GM18951 (cell line): ENCODE results near the gene USP10.

Source experiments
- POLR2A ChIP-seq: IDR thresholded peaks from 4 replicates; pipeline ENCODE4 v1.6.1; 2011; ENCODE audit warnings: mild to moderate bottlenecking; ENCODE audit not compliant: insufficient read length, insufficient read depth; ENCODE audit errors: extremely low read depth
- in situ Hi-C: fragments of 300-500 bp; cut with MboI; formaldehyde crosslinking; loops from one replicate; pipeline ENCODE4 v1.12.0; 2022; ENCODE audit warnings: low sequenced_read_pairs, mixed read lengths, inconsistent platforms; ENCODE audit not compliant: unreplicated experiment

Gene USP10

DNA sequence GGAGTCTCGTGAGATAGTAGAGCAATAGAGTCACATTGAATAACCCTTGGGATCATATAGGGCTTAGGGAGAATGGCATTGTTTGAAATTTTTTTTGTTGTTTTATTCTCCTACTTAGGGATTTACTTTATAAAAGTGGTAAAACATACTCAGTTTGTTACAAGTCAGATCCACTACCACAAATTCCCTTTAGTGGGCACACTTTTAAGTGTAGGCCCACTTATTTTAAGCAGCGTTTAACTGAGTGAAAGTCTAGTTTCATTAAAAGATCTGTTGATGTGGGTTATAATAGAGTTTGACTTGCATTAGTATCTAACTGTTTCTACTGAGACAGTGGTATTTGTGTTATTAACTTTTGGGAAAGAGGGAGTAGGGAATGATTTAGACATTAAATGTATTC lies 49.3 kb downstream of the USP10 start:
- in situ Hi-C loops: no loop called here
- no peak for TF ChIP-seq POLR2A

DNA sequence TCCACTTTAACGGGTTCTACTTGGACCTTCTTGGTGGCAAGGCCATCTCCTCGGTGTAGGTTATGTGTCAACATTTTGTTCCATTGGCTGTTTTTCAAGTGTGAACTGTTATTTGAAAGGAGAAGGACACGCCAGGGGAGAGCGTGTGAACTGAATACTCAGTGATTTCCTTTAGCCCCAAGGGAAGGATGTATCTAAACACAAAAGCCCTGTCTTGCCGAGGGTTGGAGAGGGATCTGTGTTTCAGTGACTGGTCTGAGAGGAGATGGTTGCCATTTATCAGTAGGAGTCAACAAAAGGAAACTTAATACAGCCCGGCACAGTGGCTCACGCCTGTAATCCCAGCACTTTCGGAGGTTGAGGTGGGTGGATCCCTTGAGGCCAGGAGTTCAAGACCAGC lies 50.0 kb downstream of the USP10 start:
- no peak for TF ChIP-seq POLR2A
- in situ Hi-C loops: loop anchor here (10.0 kb wide), 1 partner anchor 215 kb away; no protein-coding TSS in a partner anchor

DNA sequence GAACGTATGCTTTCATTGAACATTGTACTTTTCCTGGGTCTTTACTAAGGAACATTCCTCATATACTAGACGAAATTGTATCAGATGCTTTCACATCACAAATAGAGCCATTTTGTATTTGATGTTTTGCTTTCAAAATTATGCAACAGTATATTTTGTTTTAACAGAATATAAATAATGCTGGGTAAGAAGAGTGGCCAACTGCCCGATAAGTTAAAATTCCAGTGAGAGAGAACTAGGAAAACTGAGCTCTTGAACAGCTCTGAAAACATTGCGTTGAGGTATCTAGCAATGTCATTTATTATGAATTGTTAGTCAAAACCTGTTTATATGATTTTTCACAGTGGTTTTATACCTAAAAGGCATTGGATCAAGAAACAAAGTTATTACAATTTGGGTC lies 50.8 kb downstream of the USP10 start:
- no peak for TF ChIP-seq POLR2A
- in situ Hi-C loops: loop anchor here (10.0 kb wide), 1 partner anchor 214 kb away; no protein-coding TSS in a partner anchor

DNA sequence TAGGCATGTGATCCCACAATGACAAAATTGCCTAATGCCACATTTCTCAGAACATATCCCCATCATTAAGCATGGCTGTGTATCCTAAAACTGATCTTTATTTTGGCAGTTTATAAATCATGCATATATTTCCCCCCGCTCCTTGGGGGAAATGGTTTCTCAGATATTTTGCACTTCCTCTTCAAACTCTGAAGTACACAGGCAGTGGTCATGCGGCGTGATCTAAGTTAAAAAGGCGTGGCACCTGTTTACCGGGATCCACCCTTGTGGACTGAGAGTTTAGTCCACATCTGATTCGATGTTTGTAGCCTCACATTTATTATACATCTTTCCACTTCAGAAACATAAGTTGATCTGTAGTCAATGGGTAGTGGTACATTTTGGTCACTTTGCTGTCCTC lies 51.4 kb downstream of the USP10 start:
- TF ChIP-seq POLR2A: no peak
- in situ Hi-C loops: loop anchor here (10.0 kb wide), 1 partner anchor 214 kb away; no protein-coding TSS in a partner anchor

DNA sequence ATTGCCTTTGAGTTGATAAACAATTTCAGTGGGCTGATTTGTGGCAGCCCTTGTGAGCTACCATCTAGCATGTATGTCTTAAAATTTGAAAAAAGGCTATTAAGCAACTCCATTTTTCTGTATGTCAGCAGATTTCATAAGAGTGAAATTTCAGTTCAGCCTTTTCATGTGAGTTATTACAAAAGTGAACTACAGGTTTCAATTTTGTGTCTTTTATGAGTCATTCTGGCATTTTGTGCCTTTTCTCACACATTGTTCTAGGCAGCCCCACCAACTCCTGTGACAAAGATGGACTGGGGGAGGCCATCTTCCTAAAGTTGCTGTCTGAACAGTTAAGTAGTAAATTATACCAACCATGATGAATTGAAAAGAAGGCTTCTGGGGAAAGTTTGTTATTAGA lies 52.1 kb downstream of the USP10 start:
- TF ChIP-seq POLR2A: no peak
- in situ Hi-C loops: loop anchor here (10.0 kb wide), 1 partner anchor 213 kb away; no protein-coding TSS in a partner anchor

DNA sequence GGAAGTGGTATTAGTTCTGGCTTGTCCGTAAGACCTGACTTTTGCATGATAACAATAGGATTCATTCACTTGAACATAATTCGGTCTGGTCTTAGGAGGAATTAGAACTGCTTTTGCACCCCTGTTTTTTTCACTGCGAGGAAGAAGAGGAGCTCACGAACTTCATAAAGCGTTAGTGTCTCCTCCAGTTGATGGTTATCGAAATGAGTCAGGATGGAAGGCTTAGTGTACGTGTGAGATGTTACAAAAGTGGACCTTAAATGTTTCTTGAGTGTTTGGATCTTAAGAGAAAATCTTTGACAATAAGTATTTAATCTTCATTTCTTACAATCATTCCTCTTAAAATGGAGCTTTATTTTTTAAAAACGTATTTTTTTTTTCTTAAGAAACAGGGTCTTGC lies 52.8 kb downstream of the USP10 start:
- TF ChIP-seq POLR2A: no peak
- in situ Hi-C loops: loop anchor here (10.0 kb wide), 1 partner anchor 212 kb away; no protein-coding TSS in a partner anchor

DNA sequence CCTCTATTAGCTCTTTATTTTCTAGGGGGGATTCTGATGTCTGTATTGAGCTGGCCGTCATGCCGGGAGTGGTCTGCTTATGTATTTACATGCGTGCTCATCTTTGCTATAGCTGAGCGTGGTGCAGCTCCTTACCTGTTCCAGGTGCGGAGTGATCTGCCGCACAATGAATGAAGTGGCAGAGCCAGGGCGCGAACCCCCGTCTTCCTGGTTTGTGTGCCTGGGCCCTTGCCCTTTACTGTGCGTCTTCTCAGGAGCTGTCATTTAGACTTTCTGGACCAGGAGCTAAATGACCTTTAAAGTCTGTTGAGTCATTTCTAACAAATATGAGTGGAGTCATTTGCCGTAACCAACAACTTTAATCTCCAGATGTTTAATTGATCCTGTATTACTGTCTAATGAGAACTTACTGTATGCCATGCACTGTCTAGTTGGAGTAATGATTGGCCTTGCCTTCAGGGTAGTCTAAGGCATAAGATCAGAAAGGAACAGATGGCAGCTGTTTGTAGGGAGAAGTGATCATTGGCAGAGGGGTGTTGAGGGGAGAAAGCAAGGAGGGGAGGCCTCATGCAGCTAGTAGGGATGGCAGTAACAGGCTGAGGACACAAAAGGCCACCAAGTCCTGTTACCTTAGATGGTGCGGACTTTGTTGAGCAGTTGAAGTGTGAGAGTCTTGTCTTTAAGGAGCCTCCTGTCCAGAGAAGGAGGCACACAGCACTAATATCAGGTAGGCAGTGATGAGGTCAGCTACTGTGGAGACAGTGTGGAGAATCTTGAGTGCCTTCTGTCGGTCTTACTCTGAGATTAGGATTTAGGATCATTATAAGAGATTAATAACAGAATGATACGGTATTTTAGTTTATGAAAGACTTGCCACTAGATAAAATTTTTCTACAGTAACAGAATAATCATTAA lies 53.9 kb downstream of the USP10 start:
- in situ Hi-C loops: loop anchor here (10.0 kb wide), 1 partner anchor 211 kb away; no protein-coding TSS in a partner anchor
- TF ChIP-seq POLR2A: no peak

DNA sequence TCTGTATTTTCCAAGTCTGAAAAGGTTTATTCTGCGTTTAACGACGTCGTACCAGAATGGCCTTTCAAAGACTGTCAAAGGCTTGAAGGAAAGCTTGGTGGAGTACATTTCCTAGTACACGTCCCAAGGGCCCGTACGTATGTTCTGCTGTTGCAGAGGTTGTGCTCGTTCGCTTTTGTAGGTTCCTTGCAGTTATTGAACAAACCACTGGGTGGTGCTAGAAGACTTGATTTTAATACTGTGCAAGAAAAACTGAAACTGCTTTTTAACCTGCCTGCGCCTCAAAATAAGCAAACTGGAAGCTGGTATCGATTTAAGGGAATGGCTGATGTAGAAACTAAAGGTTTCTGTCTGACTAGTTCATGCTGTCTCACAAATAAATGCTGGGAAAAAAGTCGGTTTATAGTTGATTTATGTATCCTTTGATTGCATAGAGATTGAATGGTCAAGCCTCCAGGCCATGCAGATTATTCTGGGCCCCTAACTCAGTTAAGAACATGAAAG lies 54.6 kb downstream of the USP10 start:
- in situ Hi-C loops: loop anchor here (10.0 kb wide), 1 partner anchor 210 kb away; no protein-coding TSS in a partner anchor
- no peak for TF ChIP-seq POLR2A

DNA sequence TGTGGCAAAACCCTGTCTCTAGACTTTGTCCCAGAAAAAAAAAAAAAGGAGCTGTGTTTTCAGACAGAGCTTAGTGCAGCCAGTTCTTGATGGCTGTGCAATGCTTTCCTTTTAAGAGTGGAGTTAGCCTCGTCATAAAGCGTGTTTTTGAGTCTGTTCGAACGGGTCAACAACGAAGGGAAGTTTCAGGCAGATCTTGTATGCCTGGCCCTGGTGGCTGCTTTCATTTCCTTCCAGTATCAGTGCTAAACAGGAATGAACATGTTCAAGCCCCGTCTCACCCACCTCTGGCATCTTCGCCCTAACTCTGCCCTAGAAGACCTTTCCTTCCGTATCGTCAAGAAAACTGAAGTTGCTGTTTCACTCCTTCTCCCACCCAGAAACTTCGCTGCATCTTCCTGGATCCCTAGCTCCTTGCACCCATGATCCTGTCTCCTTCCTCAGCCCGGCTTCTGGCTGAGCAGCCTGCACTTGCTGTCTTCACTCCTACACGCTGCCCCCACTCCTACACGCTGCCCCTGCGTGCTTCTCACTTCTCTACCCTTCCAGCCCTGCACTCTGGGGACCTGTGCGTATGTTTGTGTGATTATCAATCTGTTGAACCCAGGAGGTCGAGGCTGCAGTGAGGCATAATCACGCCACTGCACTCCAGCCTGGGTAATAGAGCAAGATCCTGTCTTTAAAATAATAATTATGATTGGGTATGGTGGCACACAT lies 55.3 kb downstream of the USP10 start:
- in situ Hi-C loops: loop anchor here (10.0 kb wide), 1 partner anchor 210 kb away; no protein-coding TSS in a partner anchor
- no peak for TF ChIP-seq POLR2A

DNA sequence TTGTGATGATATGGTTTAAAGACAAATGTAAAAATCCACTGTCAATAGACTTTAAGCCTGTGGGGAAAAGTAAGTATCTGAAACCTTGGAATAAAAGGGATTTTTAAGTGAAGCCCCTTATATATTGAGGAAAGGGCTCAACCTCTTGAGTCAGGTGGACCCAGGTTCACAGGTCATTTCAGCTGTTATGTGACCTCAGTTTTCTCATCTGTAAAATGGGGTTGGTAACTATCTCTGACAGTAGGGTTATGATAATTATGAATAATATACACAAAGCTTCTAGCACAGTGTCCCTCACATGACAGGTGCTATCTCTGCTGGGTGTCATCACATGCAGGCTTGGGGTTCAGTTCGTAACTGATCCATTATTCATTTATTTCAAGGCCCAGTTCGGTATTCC lies 57.0 kb downstream of the USP10 start:
- in situ Hi-C loops: loop anchor here (10.0 kb wide), 1 partner anchor 208 kb away; no protein-coding TSS in a partner anchor
- no peak for TF ChIP-seq POLR2A

DNA sequence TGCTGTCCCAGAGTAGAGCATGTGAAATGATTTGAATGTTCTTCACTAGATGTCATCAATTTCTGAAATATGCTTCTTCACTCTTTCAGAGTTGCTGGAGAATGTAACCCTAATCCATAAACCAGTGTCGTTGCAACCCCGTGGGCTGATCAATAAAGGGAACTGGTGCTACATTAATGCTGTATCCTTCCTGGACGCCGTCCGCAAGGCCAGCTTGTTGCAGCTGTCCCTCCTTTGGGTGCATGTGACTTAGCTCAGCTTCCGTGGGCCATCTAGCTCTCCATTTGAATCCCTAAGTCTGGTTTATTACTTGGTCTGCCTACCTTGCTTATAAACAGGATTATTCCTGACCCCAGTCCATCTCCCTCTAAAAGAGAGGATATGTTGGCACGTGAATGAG lies 58.8 kb downstream of the USP10 start:
- no peak for TF ChIP-seq POLR2A
- in situ Hi-C loops: loop anchor here (10.0 kb wide), 1 partner anchor 206 kb away; no protein-coding TSS in a partner anchor

DNA sequence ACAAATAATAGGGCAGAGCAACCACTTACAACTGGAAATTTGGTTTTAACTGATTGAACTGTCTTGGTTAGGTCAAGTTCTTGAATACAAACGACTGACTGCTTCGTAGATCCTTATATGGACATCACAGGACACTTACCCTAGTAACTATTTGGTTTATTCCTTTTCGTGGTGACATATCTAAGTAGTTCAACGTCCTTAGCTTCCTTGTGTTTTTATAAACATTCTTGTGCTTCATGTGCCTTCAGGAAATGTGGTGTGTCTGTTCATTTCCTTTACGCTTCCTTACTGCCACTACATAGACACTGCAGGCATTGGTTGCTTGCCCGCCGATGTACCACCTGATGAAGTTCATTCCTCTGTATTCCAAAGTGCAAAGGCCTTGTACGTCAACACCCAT lies 59.3 kb downstream of the USP10 start:
- in situ Hi-C loops: loop anchor here (10.0 kb wide), 1 partner anchor 206 kb away; no protein-coding TSS in a partner anchor

DNA sequence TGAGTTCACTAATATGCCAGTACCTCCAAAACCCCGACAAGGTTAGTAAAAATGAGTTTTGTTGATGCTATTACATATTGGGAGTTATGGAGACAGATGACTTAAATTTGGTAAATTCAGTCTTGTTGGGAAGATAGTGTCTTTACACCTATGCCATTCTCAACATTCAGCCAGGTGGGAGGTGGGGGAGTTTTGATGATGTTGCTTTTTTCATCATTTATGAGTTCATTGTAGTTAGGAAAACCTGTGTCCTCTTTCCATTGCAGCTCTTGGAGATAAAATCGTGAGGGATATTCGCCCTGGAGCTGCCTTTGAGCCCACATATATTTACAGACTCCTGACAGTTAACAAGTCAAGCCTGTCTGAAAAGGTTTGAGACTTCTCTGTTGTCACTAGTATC lies 60.1 kb downstream of the USP10 start:
- in situ Hi-C loops: loop anchor here (10.0 kb wide), 1 partner anchor 205 kb away; no protein-coding TSS in a partner anchor
- no peak for TF ChIP-seq POLR2A

More for the DNA sequence above, 59.3 kb downstream of the USP10 start:
- TF ChIP-seq POLR2A: no peak
